LoVo (cell line): ENCODE data around the gene UBE2L5.
"Not testable (repeated sequence)": the region's sequence is repeated elsewhere in the genome, so short reads cannot be mapped to it uniquely, and the experiment has no call there.

ENCODE experiments used
- DNase-seq: peaks from one replicate; pipeline ENCODE4 v3.0.0-alpha.2; 2016; ENCODE audit warnings: low spot score

The UBE2L5 gene

DNA sequence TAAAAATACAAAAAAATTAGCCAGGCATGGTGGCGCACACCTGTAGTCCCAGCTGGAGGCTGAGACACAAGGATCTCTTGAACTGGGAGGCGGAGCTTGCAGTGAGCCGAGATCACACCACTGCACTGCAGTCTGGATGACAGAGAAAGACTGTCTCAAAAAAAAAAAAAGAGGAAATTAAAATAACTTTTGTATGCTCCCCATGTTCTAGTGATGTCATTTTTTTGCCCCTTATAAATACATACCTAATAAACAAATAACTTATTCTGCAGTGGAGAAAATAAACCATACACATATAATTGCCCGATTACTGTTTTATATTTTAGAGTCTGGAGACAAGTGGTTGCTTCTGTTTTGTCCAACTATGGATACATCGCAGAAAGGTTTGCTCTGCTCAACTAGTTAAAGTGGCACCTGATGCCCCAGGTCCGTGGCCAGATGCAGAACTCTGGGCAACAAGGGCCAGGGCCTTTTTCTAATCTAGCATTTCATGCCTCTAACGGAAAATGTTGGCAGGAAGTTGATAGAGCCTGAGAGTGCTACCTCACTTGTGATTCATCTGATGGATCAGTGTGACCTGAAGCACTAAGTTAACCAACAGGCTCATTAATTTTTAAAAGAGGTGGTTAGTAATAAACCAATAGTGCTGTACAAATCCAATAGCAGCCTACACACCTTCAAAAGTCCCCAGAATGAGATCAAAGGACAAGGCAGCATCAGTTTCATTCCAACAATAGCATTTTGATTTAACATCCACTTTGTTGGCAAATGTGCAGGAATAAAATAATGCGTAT, 18.8 kb downstream of the UBE2L5 start:
- no peak for DNase-seq

DNA sequence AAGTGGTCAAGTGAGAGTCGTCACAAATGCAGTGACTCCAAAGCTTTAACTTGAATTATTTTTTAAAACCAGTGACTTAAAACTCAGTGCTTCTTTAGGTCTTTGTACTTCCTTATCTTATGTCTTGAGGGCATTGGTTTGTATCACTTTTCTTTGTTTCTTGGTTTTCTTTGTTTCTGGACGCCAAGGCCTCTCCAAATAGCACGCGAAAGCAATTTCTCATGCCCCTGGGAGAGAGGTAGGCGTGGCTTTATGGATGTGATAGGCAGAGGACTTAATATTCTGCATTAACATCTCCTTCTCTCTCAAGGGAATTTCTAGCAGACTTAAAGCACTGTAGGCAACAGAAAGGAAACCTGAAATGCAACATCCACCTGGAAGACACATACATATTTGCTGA, 20.6 kb downstream of the UBE2L5 start:
- DNase-seq = no peak

GRCh38 chr13:30443491-30443890, 21.2 kb downstream of the UBE2L5 start:
- not testable (repeated sequence) for DNase-seq

- DNase-seq = no peak
Observed at GRCh38 chr13:30443957-30444404, 21.7 kb downstream of the UBE2L5 start.

GRCh38 chr13:30446126-30446500, 23.8 kb downstream of the UBE2L5 start:
- DNase-seq = no peak

GRCh38 chr13:30448441-30448840, 26.1 kb downstream of the UBE2L5 start:
- DNase-seq = no peak

DNA sequence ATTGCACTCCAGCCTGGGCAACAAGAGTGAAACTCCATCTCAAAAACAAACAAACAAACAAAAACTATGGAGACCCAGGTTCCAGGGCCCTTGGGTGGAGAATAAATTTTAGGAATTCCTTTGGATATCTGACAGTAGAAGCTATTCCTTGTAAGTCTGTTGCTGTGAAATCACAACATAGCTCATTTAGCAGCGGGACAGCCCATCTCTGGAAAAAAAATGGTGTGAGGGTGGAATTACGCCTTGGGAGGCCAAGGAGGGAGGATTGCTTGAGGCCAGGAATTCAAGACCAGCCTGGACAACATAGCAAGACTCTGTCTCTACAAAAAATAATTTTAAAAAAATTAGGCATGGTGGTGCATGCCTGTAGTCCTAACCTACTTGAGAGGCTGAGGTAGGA, 27.8 kb downstream of the UBE2L5 start:
- no peak for DNase-seq

DNA sequence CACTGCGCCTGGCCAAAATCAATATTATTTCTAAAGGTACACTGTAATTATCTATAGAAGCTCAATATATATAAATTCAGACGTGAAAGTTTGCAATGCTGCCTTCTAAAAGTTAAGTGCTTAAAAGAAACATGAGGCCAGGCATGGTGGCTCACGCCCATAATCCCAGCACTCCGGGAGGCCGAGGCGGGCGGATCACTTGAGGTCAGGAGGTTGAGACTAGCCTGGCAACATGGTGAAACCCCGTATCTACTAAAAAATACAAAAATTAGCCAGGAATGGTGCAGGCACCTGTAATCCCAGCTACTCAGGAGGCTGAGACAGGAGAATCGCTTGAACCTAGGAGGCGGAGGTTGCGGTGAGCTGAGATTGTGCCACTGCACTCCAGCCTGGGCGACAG, 29.2 kb downstream of the UBE2L5 start:
- not testable (repeated sequence) for DNase-seq

- DNase-seq = no peak
Observed at GRCh38 chr13:30453727-30454126, 31.4 kb downstream of the UBE2L5 start.

- no peak for DNase-seq
Observed at GRCh38 chr13:30454991-30455390, 32.7 kb downstream of the UBE2L5 start.

- DNase-seq = no peak
Observed at GRCh38 chr13:30456290-30456689, 34.0 kb downstream of the UBE2L5 start.

- DNase-seq = no peak
Observed at GRCh38 chr13:30457306-30457891, 35.1 kb downstream of the UBE2L5 start.

DNA sequence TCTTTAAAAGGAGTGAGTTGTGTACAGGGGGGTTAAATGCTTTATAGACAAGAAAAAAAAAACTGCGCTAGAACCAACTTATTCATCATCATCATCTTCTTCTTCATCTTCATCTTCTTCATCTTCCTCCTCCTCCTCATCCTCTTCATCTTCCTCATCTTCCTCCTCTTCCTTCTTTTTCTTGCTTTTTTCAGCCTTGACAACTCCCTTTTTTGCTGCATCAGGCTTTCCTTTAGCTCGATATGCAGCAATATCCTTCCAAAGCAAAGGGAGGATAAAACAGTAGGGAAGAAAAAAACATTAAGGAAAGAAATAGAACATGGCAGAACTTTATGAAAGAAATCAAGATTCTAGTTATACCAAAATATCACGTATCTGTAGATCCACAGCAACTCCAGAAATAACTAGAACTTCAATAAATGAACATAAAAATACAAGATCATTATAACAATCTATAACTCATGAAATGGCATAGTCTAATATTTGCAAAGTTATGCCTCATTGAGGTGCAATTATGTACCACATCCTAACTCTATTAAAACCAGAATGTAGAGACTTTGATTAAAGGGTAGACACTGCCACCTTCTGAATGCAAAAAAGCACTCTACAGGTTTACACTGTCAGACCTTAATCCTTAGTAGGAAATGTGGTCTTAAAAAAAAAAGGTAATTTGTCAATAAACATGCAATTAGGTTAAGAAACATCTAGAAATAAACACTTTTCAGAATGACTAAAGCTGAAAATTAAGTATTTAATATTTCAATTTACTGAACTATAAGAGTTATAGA, 39.2 kb downstream of the UBE2L5 start:
- not testable (repeated sequence) for DNase-seq

DNA sequence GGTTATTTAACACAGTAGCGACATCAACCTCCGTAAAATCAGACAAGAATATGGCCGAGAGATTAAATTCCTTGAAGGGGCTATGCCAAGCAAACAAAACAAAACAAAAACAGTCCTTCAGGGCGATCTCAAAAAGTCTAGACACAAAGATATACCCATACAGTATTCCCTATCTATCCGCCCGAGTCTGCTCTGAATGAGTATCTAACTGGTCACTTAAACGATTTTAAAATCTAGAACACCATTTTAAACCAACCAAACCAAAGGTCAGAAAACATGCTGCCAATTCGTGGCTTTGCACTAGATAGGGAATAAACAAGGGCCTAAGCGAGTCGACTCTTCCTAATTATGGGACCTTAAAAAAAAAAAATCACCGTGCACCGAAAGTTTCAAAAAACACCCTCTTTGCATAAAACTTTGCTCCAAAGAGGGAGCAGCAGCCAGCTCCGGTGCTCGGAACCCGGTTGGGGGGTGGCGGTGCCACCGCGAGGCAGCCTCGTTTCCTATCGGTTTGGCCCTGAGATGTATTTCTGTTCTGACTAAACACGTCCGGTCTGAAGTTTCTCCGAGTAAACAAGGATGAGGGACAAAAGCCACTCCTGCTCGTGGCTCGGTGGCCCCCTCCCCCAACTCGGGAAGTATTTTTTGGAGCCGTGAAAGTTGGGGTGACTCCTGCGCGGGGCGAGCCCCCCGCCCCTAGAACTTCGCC, 41.6 kb downstream of the UBE2L5 start:
- peak; percentile 47 for DNase-seq

DNA sequence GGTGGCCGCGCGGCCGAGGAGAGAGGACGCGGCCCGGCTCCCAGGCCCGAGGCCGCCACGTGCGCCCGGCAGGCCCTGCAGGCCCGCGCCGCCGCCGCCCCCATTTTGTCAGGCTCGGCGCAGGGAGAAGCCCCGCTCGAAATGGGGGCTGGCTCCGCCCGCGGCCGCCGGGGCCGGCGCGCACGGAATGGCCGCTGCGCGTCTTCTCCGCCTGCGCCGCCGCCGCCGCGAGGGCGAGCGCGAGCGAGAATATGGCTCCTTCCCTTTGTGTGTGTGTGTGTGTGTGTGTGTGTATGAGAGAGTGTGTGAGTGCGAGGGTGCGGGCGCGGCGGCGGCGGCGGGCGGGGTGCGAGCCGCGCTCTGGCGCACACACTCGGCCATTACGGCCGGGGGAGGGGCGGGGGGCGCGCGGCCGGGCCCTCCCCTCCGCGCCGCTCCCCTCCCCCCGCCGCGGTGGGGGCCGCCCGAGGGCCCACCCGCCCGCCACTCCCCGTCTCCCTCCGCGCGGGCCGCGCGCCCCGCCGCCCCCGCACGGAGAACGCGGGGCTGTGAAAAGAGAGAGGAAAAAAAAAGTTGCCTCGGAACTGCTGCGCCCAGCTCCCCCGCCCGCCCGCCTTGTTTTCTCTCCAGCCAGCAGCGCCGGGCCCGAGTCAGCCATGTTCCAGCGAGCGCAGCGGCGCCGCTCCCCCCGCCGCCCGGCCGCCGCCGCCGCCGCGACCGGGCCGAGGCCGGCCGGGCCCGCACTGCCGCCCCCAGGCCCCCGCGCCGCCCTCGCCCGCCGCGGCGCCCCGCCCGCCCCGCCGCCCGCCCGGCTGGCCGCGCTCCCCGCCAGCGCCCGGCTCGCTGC, 42.4 kb downstream of the UBE2L5 start:
- DNase-seq = peak; percentile 69

- no peak for DNase-seq
Observed at GRCh38 chr13:30465343-30465592, 43.0 kb downstream of the UBE2L5 start.

DNA sequence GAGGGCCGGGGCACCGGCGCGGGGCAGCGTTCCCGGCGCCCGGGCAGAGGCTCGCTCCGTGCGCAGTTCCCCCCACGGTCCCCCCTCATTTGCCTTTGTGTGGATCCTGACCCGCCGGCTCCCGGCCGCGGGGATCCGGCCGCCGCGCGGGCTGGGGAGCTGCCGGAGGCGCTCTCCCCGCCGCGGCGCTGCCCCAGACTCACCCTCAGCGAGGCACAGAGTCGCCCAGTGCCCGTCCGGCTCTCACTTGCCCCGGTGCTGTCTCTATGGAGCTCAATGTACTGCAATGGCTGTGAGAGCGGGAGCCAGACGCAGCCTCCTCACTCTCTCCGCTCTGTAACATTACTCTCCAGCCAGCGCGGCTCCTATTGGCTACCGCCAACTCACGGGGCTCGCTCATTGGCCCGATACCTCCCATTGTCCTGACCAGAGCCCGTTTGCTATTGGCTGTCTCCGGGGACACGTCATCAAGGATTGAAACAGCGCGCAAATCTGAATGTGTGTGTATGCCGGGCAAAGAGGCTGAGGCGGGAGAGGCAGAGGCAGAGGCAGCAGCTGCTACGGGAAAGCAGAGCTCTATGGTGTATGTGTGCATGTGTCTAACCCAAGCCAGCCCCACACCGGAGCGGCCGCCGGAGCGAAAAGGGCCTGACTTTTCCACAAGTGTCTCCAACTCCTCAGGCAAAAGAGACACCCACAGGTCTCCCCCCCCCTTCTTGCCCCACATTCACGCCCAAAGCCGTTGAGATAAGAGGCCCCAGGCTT, 43.5 kb downstream of the UBE2L5 start, which contains the start of gene HMGB1:
HMGB1 (minus strand) TSS at position 344 of the 765 bp plus-strand sequence. CDS start 2,256 bp downstream, outside the sequence.
- peak; percentile 97 for DNase-seq

DNA sequence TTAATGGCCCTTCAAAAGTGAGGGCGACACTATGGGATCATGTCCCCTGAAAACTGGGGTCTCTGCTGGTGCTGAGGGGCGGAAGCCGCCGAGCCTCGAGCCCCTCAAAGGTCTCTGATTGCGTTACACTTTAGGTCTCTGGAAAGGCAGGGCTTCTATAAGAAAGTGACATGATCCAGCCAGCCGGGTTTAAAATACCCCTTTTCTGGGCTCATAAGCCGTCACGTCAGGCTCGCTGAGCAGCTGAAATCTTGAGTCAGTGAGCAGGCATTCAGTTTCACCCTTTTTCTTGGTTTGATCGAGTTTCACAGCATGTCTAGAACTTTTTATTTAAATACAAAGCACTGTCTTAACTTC, 44.0 kb downstream of the UBE2L5 start:
- no peak for DNase-seq

- DNase-seq = no peak
Observed at GRCh38 chr13:30466841-30467252, 44.6 kb downstream of the UBE2L5 start.

DNA sequence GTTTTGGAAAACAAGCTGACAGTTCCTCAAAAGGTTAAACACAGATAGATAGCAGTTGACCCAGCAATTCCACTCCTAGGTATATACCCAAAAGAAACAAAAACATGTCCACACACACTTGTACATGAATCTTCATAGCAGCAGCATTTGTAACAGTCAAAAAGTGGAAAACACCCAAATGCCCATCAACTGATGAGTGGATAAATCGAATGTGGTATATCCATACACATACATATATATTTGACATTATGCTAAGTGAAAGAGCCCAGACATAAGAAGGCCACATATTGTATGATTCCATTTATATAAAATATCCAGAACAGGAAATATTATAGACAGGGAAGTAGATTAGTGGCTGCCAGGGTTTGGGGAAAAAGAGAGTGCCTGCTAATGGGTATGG, 51.4 kb downstream of the UBE2L5 start:
- DNase-seq = no peak
